C4-2B (cell line): Measurements from ENCODE around the gene RYK.

Experiments used
- H3K27ac ChIP-seq: fragments of 450-650 bp; 2 replicates; pipeline ENCODE4 v1.5.1; 2017
- CTCF ChIP-seq: fragments of 450-650 bp; conservative IDR thresholded peaks from 2 replicates; pipeline ENCODE4 v1.5.1; 2017; ENCODE audit warnings: mild to moderate bottlenecking
- ZFX ChIP-seq: fragments of 450-650 bp; IDR thresholded peaks from 2 replicates; pipeline ENCODE4 v1.6.1; 2017

Gene RYK

GRCh38 chr3:134251731-134252391 lies 1.2 kb upstream of the RYK start:
- H3K27ac ChIP-seq, result no peak overlapping the region; the same call in 1 of the 2 replicates
- TF ChIP-seq ZFX (no peak), CTCF (no peak)

GRCh38 chr3:134249935-134250716 lies 533 bp downstream of the RYK start:
- peak; percentile 82 for TF ChIP-seq ZFX
- TF ChIP-seq CTCF, result no peak
- peak overlapping the region; percentile 79 for H3K27ac ChIP-seq

GRCh38 chr3:134249296-134249841 lies 1.3 kb downstream of the RYK start:
- TF ChIP-seq ZFX (no peak), CTCF (peak; percentile 11; the same call in 1 of the 2 replicates)
- peak overlapping the region; percentile 79; the same call in 1 of the 2 replicates for H3K27ac ChIP-seq

GRCh38 chr3:134244921-134245320 lies 5.7 kb downstream of the RYK start:
- TF ChIP-seq ZFX (no peak), CTCF (no peak)
- H3K27ac ChIP-seq, result no peak overlapping the region

- no peak for TF ChIP-seq CTCF
- TF ChIP-seq ZFX, result no peak
- no peak overlapping the region for H3K27ac ChIP-seq
These were observed 7.7 kb downstream of the RYK start for GRCh38 chr3:134242649-134243617.

- H3K27ac ChIP-seq, result no peak overlapping the region
- TF ChIP-seq ZFX (no peak), CTCF (no peak)
These were observed 11.1 kb downstream of the RYK start for GRCh38 chr3:134239538-134239937.
